Ishikawa (cell line): Measurements from ENCODE around the gene BDH1.

Experiments used
- CEBPB ChIP-seq: IDR thresholded peaks from 2 replicates; pipeline ENCODE4 v1.6.1; 2012
- CREB1 ChIP-seq: IDR thresholded peaks from 2 replicates; pipeline ENCODE4 v1.6.1; 2012; ENCODE audit warnings: low read depth
- EGR1 ChIP-seq: IDR thresholded peaks from 2 replicates; pipeline ENCODE4 v1.6.1; 2012
- EP300 ChIP-seq: IDR thresholded peaks from 2 replicates; pipeline ENCODE4 v1.6.1; 2012; ENCODE audit warnings: borderline replicate concordance
- FOXM1 ChIP-seq: IDR thresholded peaks from 2 replicates; pipeline ENCODE4 v1.6.1; 2012; ENCODE audit warnings: low read depth, borderline replicate concordance
- MAX ChIP-seq: IDR thresholded peaks from 2 replicates; pipeline ENCODE4 v1.6.1; 2012
- NFIC ChIP-seq: IDR thresholded peaks from 2 replicates; pipeline ENCODE4 v1.6.1; 2012
- RAD21 ChIP-seq: IDR thresholded peaks from 2 replicates; pipeline ENCODE4 v1.6.1; 2012; ENCODE audit warnings: low read depth
- REST ChIP-seq: IDR thresholded peaks from 2 replicates; pipeline ENCODE4 v1.6.1; 2012; ENCODE audit warnings: low read depth, mild to moderate bottlenecking
- TAF1 ChIP-seq: IDR thresholded peaks from 2 replicates; pipeline ENCODE4 v1.6.1; 2012; ENCODE audit warnings: low read depth, mild to moderate bottlenecking
- TCF12 ChIP-seq: IDR thresholded peaks from 2 replicates; pipeline ENCODE4 v1.6.1; 2012; ENCODE audit warnings: low read depth
- TEAD4 ChIP-seq: IDR thresholded peaks from 2 replicates; pipeline ENCODE4 v1.6.1; 2012
- USF1 ChIP-seq: IDR thresholded peaks from 2 replicates; pipeline ENCODE4 v1.6.1; 2012
- YY1 ChIP-seq: IDR thresholded peaks from 2 replicates; pipeline ENCODE4 v1.6.1; 2012; ENCODE audit warnings: low read depth
- ZBTB7A ChIP-seq: IDR thresholded peaks from 2 replicates; pipeline ENCODE4 v1.6.1; 2012; ENCODE audit warnings: low read depth

The BDH1 gene

GRCh38 chr3:197505796-197506548 lies 49.8 kb downstream of the BDH1 start:
- no peak for TF ChIP-seq EGR1
- no peak for TF ChIP-seq YY1
- TF ChIP-seq USF1, result no peak
- no peak for TF ChIP-seq CREB1
- TF ChIP-seq FOXM1, result no peak
- TF ChIP-seq RAD21, result no peak
- TF ChIP-seq CEBPB, result no peak
- no peak for TF ChIP-seq REST
- TF ChIP-seq MAX, result no peak
- TF ChIP-seq TEAD4, result no peak
- no peak for TF ChIP-seq NFIC
- no peak for TF ChIP-seq TAF1
- no peak for TF ChIP-seq EP300

- no peak for TF ChIP-seq NFIC
- TF ChIP-seq FOXM1, result no peak
- no peak for TF ChIP-seq TAF1
- TF ChIP-seq EGR1, result no peak
- no peak for TF ChIP-seq RAD21
- TF ChIP-seq USF1, result no peak
- TF ChIP-seq CEBPB, result no peak
- TF ChIP-seq ZBTB7A, result no peak
- no peak for TF ChIP-seq EP300
- TF ChIP-seq CREB1, result no peak
- TF ChIP-seq MAX, result no peak
- no peak for TF ChIP-seq TCF12
- TF ChIP-seq YY1, result no peak
- TF ChIP-seq REST, result no peak
These were observed 51.1 kb downstream of the BDH1 start for GRCh38 chr3:197504641-197505121.

- TF ChIP-seq EP300 (no peak), MAX (no peak), ZBTB7A (no peak), NFIC (no peak), CEBPB (no peak), RAD21 (no peak), FOXM1 (no peak), TCF12 (no peak), REST (no peak), TAF1 (no peak), USF1 (no peak), EGR1 (no peak), TEAD4 (no peak), CREB1 (no peak), YY1 (no peak)
These were observed 51.5 kb downstream of the BDH1 start for GRCh38 chr3:197504229-197504628.

GRCh38 chr3:197503652-197504051 lies 52.1 kb downstream of the BDH1 start:
- TF ChIP-seq MAX, result no peak
- no peak for TF ChIP-seq RAD21
- no peak for TF ChIP-seq YY1
